Right lobe of liver (tissue), 4 donors: Measurements from ENCODE around the gene CYP27C1.

Experiments
- CTCF ChIP-seq, 4 donors: fragments of 200-600 bp in 3 of 4; fragments of 450-650 bp in 1 of 4; IDR thresholded peaks; one replicate each; pipeline versions ENCODE4 v1.5.1 to v1.8.0; 2016 to 2022; ENCODE audit warnings: antibody characterized with exemption in 4 of 4, mild to moderate bottlenecking in 2 of 4
- POLR2A ChIP-seq: fragments of 450-650 bp; IDR thresholded peaks from one replicate; pipeline ENCODE4 v1.6.1; 2017; ENCODE audit warnings: antibody characterized with exemption, mild to moderate bottlenecking
- donor health status: DM: no; HTN: no; CAD: no.
- donor health status: DM: no; HTN: no; CAD: no.
- donor health status: DM: no; HTN: yes; CAD: no.

- TF ChIP-seq CTCF (IDR thresholded peaks at IDR 0.05) (peak; percentile 60 to 74 (median 63)), POLR2A (no peak)
Measured at GRCh38 chr2:127196998-127197397, 23.1 kb downstream of the CYP27C1 start.
